Fibroblast of peridontal ligament (primary cell): Measurements from ENCODE around the gene POGLUT3.

Source experiments
- DNase-seq: peaks from one replicate; pipeline ENCODE4 v3.0.0-alpha.2; 2010; ENCODE audit errors: extremely low read depth

The POGLUT3 gene

GRCh38 chr11:108500721-108501120 is 2.5 kb upstream of the POGLUT3 start:
- DNase-seq = no peak

GRCh38 chr11:108500169-108500568 is 2.0 kb upstream of the POGLUT3 start:
- DNase-seq = no peak

DNA sequence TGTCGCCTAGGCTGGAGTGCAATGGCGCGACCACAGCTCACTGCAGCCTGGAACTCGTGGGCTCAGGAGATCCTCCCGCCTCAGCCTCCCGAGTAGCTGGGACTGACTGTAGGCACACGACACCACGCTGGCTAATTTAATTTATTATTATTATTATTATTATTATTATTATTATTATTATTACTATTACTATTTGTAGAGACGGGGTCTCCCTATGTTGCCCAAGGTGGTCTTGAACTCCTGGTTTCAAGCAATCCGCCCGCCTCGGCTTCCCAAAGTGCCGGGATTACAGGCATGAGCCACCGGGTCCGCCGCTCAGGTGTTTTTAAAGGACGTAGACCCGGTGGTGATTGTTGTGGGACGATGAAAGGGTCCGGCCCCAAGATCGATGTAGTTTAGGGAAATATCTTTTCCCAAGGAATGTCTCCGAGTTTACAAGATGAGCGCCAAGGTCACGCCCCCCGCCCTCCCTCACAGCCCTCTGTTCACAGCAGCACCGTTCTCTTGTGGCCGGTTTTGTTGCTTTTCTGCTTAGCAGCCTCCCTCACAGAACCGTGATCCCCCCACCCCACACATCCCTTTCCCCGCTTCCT is 728 bp upstream of the POGLUT3 start:
- no peak for DNase-seq

DNA sequence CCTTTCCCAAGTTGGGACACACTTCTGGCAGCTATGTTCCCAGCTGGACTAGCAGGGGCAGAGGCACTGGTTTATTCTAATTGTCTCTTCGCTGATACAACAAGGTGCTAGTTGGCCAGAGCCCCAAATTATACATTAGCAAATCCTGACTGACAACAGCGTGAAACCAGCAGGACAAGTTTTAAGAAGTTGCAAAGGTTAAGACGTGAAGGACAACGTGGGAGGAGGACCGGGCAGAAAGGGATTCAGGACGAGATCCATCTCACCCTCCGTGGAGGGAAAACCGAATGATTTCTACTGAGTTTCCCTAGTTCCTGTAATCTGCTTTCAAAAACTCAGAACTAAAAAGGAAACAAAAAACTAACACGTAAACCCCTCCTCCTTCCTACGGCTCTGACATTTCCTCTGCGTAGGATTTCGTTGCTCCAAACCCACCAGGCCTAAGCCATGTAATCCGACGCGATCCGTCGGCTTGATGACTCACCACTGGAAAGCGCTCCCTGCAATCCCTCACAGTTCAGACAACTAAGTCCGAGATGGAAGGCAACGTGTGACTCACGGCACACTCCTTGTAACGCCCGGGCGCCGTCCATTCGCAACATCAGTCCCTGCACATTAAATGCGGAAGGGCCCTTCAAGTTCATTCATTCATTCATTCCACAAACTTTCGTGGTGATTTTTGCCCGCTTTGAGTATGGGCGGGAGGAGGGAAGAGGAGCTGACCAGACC is 703 bp downstream of the POGLUT3 start:
- peak; percentile 99 for DNase-seq

GRCh38 chr11:108496643-108497256 is 1.4 kb downstream of the POGLUT3 start:
- peak; percentile 45 for DNase-seq

- DNase-seq = no peak
Observed at GRCh38 chr11:108495326-108495725, 2.9 kb downstream of the POGLUT3 start.

DNA sequence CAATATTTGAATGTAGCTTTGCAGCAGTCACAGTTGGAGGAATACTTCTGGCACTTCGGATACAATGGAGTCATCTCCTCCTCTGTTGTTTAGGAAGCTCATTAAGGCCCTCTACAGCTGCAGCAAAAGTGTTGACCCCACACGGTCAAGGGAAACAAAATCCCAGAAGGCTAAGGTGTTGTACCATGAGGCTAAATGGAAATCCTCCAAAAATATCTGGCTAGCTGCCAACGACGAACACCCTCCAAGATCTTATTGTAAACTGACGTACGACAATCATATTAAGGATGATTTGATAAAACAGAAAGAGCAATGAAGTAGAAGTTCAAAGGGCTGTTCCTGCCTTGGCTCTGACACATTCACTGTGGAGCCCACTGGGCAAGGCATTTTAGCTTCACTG is 4.0 kb downstream of the POGLUT3 start:
- DNase-seq = no peak

DNA sequence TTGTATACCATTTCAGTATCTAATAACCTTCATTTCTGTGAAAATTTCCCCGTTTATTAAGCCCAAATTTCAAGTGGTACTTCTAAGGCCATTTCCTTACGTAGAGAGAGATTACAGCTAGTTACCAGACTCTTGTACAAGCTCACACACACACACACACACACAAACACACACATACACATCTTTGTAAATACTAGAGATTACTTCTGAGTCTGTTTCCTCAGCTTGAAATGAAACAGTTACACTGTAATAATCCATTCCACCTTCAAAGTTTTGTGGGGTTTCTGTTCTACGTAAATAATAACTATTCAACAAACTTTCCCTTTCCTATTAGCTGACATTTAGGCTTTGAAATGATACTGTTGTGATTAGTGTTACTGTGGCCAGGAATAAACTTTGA is 6.2 kb downstream of the POGLUT3 start:
- peak; percentile 18 for DNase-seq

DNA sequence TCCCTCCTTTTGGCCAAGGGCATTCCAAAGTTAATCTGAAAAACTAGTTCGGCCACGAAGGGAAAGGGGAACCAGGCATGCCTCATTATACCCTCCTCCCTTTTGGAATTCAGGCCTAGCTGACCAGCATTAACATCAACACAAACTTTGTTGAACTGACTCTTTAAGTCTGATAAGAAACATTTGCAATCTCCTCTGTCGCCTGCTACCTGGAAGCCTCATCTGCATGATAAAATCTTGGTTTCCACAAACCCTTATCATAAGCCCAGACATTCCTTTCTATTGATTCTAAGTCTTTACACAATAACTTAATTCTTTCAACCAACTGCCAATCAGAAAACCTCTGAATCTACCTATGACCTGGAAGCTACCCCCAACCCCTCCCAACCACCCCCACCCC is 11.4 kb downstream of the POGLUT3 start:
- no peak for DNase-seq

GRCh38 chr11:108486331-108486730 is 11.9 kb downstream of the POGLUT3 start:
- DNase-seq = no peak

DNA sequence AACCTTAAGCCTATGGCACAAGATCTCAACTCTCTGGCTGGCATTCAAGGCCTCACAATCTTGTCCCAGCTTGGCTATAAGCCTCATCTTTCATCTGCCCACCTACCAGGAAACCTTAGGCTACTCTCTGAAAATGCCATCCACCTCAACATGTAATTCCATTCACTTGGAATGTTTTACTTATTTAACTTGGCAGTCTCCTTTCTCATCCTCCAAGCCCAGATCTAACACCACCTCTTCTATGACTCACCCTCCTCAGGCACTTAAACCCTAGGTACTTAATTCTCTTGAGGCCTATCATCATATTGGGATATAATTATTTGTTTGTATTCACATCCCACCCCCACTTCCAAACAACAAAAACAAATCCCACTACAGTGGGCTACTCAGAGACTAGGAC is 15.0 kb downstream of the POGLUT3 start:
- DNase-seq = no peak

DNA sequence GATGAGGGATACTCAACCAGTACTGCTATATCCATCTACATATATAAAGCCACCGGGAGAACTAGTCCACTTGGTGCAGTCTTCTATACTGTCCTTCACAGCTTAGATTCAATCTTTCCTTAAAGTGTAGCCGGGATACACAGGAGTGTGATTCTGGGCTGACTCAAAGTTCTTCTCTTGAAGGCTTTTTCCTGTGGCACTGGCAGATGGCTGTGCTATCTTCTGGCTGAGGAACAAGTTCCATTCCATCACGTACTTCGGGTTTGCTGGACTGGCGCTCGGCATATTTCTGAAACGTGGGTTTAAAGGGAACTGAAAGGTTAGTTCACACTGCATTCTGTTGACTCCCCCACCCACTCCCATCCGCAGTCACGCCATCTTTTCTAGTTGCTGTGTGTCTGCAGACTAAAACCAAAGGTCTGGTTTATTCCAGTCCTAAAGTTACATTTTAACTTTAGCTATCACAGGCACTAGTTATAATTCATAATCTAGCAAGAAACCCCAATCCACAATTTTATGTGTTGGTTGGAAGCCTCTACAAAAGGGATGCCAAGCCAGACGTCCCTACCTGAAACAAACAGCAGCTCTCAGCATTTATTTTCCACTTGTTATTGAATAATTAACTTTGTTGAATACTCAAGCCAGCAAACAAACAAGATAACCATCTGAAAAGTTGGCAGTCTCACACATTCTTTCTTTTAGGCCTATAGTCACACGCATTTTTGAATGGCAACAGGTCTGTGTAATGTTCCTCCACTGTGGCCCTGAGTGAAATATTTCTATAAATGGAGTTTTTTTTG is 23.3 kb downstream of the POGLUT3 start:
- no peak for DNase-seq

- DNase-seq = peak; percentile 25
Observed at GRCh38 chr11:108472681-108473080, 25.5 kb downstream of the POGLUT3 start.

GRCh38 chr11:108468478-108468864 is 29.7 kb downstream of the POGLUT3 start:
- no peak for DNase-seq

- peak; percentile 96 for DNase-seq
Observed at GRCh38 chr11:108467091-108467823, 30.9 kb downstream of the POGLUT3 start, which contains the start of gene C11orf65. C11orf65 (minus strand) TSS chr11:108467529; CDS start chr11:108461559, 5,970 bp downstream.

- no peak for DNase-seq
Observed at GRCh38 chr11:108466405-108466804, 31.8 kb downstream of the POGLUT3 start.

DNA sequence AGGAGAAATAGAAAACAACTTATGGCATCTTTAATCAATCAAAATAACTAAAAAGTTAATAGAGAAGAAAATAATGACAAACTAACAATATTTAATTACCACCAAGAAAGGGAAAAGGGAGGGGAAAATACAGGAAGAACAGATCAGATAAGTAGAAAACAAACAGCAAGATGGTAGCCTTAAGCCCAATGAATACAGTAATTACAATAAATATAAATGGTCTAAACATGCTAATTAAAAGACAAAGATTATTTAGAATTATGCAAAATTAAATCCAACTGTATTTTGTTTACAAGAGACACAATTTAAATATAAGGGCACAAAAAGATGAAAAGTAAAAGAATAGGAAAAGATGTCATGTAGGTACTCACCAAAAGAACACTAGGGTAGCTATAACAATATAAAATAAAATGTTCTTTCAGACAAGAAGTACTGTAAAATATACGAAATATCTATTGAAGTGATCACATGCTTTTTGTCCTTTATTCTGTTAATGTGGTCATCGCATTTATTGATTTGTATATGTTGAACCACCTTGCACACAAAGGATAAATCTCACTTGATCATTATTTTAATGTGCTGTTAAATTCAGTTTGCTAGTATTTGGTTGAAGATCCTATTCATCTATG is 44.9 kb downstream of the POGLUT3 start:
- no peak for DNase-seq
